Activated B cell treated with CpG ODN at 0.5 μM for 24 hours (primary cell): ENCODE data around the gene COL4A6. TPM values are rescaled to one million over a fixed set of nuclear protein-coding genes. Genes with fewer than 3 reads are reported as not detected.

Experiments
- ATAC-seq: fragments of 200-7000 bp; cut with Tn5 transposase; one replicate; pipeline ENCODE4 v1.10.0; 2021; ENCODE audit warnings: low read depth, mild to moderate bottlenecking, moderate library complexity
- CTCF ChIA-PET: fragments of 350-600 bp; sonication (Branson Sonifier 250); formaldehyde crosslinking; loops from one replicate; lab custom pipeline; 2021; ENCODE audit warnings: antibody characterized with exemption; lab: Charles Lee
- POLR2A ChIA-PET: fragments of 350-600 bp; sonication (Branson Sonifier 250); formaldehyde crosslinking; loops from one replicate; lab custom pipeline; 2021; ENCODE audit warnings: antibody characterized with exemption; lab: Charles Lee
- DNase-seq: peaks from one replicate; pipeline ENCODE4 v3.0.0; 2022
- H3K27ac Mint-ChIP-seq: one replicate; pipeline ENCODE4 v1.8.0; 2020; ENCODE audit warnings: mixed read lengths
- H3K27me3 Mint-ChIP-seq: one replicate; pipeline ENCODE4 v1.8.0; 2021; ENCODE audit warnings: mixed read lengths
- H3K36me3 Mint-ChIP-seq: one replicate; pipeline ENCODE4 v1.8.0; 2021; ENCODE audit warnings: low read depth, mixed read lengths
- H3K4me1 Mint-ChIP-seq: one replicate; pipeline ENCODE4 v1.8.0; 2021; ENCODE audit warnings: mixed read lengths
- H3K4me3 Mint-ChIP-seq: one replicate; pipeline ENCODE4 v1.8.0; 2020; ENCODE audit warnings: mild to moderate bottlenecking, mixed read lengths
- H3K9me3 Mint-ChIP-seq: one replicate; pipeline ENCODE4 v1.8.0; 2020; ENCODE audit warnings: mixed read lengths
- CTCF ChIP-seq: fragments of 200-600 bp; IDR thresholded peaks from one replicate; pipeline ENCODE4 v1.8.0; 2022; ENCODE audit warnings: antibody characterized with exemption, mild to moderate bottlenecking
- intact Hi-C: fragments of 100-400 bp; cut with micrococcal nuclease; formaldehyde crosslinking; loops from one replicate; pipeline ENCODE4 v1.15.1; 2024
- total RNA-seq: library from RNA; stranded (reverse); gene quantifications from 2 replicates; pipeline ENCODE4 v1.2.3, GENCODE V29; 2022

The COL4A6 gene
- total RNA-seq, 1 donor from 2014 or later: not detected

- Mint-ChIP-seq H3K4me3 (no peak overlapping the region), H3K27me3 (no peaks in the 10 kb centered on the region), H3K4me1 (no peaks in the 10 kb centered on the region), H3K27ac (no peak overlapping the region), H3K36me3 (no peaks in the 10 kb centered on the region), H3K9me3 (no peaks in the 10 kb centered on the region)
- intact Hi-C loops: no loop called here
- POLR2A ChIA-PET: no interaction called here
- CTCF ChIA-PET: no interaction called here
- DNase-seq: no peak
- no peak for TF ChIP-seq CTCF
- ATAC-seq: no peak
Observed at GRCh38 chrX:108298165-108298602, 140.0 kb downstream of the COL4A6 start.

GRCh38 chrX:108297290-108297689, 140.9 kb downstream of the COL4A6 start:
- ChIA-PET CTCF (no interaction called here), POLR2A (no interaction called here)
- DNase-seq (no peak), ATAC-seq (no peak)
- Mint-ChIP-seq H3K27ac (no peak overlapping the region), H3K36me3 (no peaks in the 10 kb centered on the region), H3K4me1 (no peaks in the 10 kb centered on the region), H3K27me3 (no peaks in the 10 kb centered on the region), H3K9me3 (peaks cover 1% of the 10 kb centered on the region), H3K4me3 (no peak overlapping the region)
- TF ChIP-seq CTCF: no peak
- intact Hi-C loops: no loop called here

GRCh38 chrX:108292053-108292452, 146.2 kb downstream of the COL4A6 start:
- ChIA-PET POLR2A (no interaction called here), CTCF (no interaction called here)
- Mint-ChIP-seq H3K4me3 (no peak overlapping the region), H3K9me3 (peaks cover 3% of the 10 kb centered on the region), H3K4me1 (no peaks in the 10 kb centered on the region), H3K36me3 (no peaks in the 10 kb centered on the region), H3K27ac (no peak overlapping the region), H3K27me3 (no peaks in the 10 kb centered on the region)
- no peak for TF ChIP-seq CTCF
- intact Hi-C loops: no loop called here
- DNase-seq: no peak
- ATAC-seq: no peak

GRCh38 chrX:108285918-108286317, 152.3 kb downstream of the COL4A6 start:
- Mint-ChIP-seq H3K36me3 (no peaks in the 10 kb centered on the region), H3K4me3 (no peak overlapping the region), H3K4me1 (no peaks in the 10 kb centered on the region), H3K27ac (no peak overlapping the region), H3K9me3 (no peaks in the 10 kb centered on the region), H3K27me3 (no peaks in the 10 kb centered on the region)
- intact Hi-C loops: no loop called here
- ATAC-seq: no peak
- ChIA-PET POLR2A (no interaction called here), CTCF (no interaction called here)
- TF ChIP-seq CTCF: no peak
- DNase-seq: no peak

GRCh38 chrX:108285356-108285755, 152.9 kb downstream of the COL4A6 start:
- ChIA-PET POLR2A (no interaction called here), CTCF (no interaction called here)
- Mint-ChIP-seq H3K4me3 (no peak overlapping the region), H3K27me3 (no peaks in the 10 kb centered on the region), H3K27ac (no peak overlapping the region), H3K36me3 (no peaks in the 10 kb centered on the region), H3K9me3 (no peaks in the 10 kb centered on the region), H3K4me1 (no peaks in the 10 kb centered on the region)
- intact Hi-C loops: no loop called here
- DNase-seq (no peak), ATAC-seq (no peak)
- no peak for TF ChIP-seq CTCF
